HUES6 (cell line): Measurements from ENCODE around the gene TGM5.

ENCODE experiments used
- H3K27ac ChIP-seq: 2 replicates; pipeline ENCODE4 v1.7.0; 2013; ENCODE audit warnings: low read depth, mild to moderate bottlenecking, low read length, inconsistent platforms
- H3K27me3 ChIP-seq: 2 replicates; pipeline ENCODE4 v1.6.1; 2013; ENCODE audit warnings: low read length; ENCODE audit not compliant: control insufficient read depth, insufficient read depth
- H3K36me3 ChIP-seq: 2 replicates; pipeline ENCODE4 v1.6.1; 2013; ENCODE audit warnings: low read length; ENCODE audit not compliant: control insufficient read depth, insufficient read depth
- H3K4me1 ChIP-seq: 2 replicates; pipeline ENCODE4 v1.6.1; 2013; ENCODE audit warnings: low read length; ENCODE audit not compliant: control insufficient read depth, insufficient read depth
- H3K4me3 ChIP-seq: 2 replicates; pipeline ENCODE4 v1.5.1; 2013; ENCODE audit warnings: low read depth, low read length
- H3K9ac ChIP-seq: one replicate; pipeline ENCODE4 v1.6.1; 2013; ENCODE audit warnings: mild to moderate bottlenecking, low read length
- H3K9me3 ChIP-seq: 2 replicates; pipeline ENCODE4 v1.6.1; 2013; ENCODE audit warnings: low read depth, low read length; ENCODE audit not compliant: control insufficient read depth, insufficient read depth

TGM5 gene

DNA sequence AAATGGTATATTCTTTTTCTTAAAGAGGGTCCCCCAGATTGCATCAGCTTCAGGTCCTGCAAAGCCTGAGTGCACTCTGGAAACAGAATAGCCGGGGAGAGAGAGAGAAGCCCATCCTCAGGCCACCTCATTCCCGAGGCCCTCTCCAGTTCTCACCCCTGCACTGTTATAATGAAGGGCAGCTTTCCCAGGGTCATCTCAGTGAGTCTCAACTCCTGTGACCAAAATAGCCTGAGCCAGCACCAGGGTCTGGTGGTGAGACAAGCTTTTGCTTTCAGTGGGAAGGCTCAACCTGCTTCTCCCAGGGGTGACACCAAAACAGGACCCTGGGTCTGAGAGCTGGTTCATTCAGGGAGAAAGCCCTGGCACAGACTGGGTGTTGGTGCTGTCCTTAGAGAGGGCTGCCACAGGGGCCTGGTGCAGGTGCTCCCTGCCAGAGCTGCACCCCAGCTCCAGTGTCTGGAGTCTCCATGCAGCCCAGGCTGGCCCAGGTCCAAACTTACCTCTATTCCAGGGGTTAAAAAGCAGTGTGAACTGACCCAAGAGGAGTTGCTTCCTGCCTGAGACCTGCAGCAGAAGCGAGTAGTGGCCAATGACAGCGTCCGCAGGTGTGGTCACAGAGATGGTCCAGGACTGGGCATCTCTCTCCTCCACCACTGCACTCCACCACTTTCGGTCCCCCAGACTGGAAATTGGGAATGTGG, 52.0 kb downstream of the TGM5 start:
- Histone ChIP-seq H3K36me3 (no peaks in the 10 kb centered on the region), H3K9me3 (no peaks in the 10 kb centered on the region), H3K27ac (no peak overlapping the region), H3K27me3 (no peaks in the 10 kb centered on the region), H3K4me3 (no peak overlapping the region), H3K4me1 (peaks cover 3% of the 10 kb centered on the region; the same call in 1 of the 2 replicates), H3K9ac (no peak overlapping the region)

GRCh38 chr15:43214169-43214568, 52.6 kb downstream of the TGM5 start:
- no peak overlapping the region for H3K9ac ChIP-seq
- H3K9me3 ChIP-seq = no peaks in the 10 kb centered on the region
- H3K27me3 ChIP-seq = no peaks in the 10 kb centered on the region
- peaks cover 3% of the 10 kb centered on the region; the same call in 1 of the 2 replicates for H3K4me1 ChIP-seq
- H3K27ac ChIP-seq = no peak overlapping the region
- no peaks in the 10 kb centered on the region for H3K36me3 ChIP-seq
- H3K4me3 ChIP-seq = no peak overlapping the region

GRCh38 chr15:43213466-43213865, 53.3 kb downstream of the TGM5 start:
- H3K4me3 ChIP-seq = no peak overlapping the region
- no peaks in the 10 kb centered on the region for H3K9me3 ChIP-seq
- H3K4me1 ChIP-seq = no peaks in the 10 kb centered on the region
- no peaks in the 10 kb centered on the region for H3K27me3 ChIP-seq
- no peak overlapping the region for H3K9ac ChIP-seq
- no peaks in the 10 kb centered on the region for H3K36me3 ChIP-seq
- H3K27ac ChIP-seq = no peak overlapping the region

- Histone ChIP-seq H3K9me3 (no peaks in the 10 kb centered on the region), H3K27ac (no peak overlapping the region), H3K4me1 (no peaks in the 10 kb centered on the region), H3K4me3 (no peak overlapping the region), H3K27me3 (no peaks in the 10 kb centered on the region), H3K9ac (no peak overlapping the region), H3K36me3 (no peaks in the 10 kb centered on the region)
These were observed 53.8 kb downstream of the TGM5 start for GRCh38 chr15:43212951-43213350.

DNA sequence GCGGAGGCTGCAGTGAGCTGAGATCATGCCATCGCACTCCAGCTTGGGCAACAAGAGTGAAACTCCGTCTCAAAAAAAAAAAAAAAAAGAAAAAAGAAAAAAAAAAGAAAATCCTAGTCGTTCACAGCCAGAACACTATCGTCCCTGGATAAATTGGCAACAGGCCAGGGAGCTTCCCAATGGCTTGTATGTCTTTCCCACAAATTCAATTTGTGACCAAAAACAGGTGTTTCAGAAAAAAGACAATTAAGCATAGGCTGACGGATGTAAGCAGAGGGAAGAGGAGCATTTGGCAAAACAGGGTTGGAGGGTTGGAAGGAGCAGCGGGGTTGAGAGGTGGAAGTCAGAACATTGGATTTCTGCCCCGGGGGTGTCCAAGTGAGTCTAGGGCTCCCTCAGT, 54.4 kb downstream of the TGM5 start:
- Histone ChIP-seq H3K4me3 (no peak overlapping the region), H3K27me3 (no peaks in the 10 kb centered on the region), H3K9ac (no peak overlapping the region), H3K9me3 (no peaks in the 10 kb centered on the region), H3K27ac (no peak overlapping the region), H3K4me1 (no peaks in the 10 kb centered on the region), H3K36me3 (no peaks in the 10 kb centered on the region)

GRCh38 chr15:43211224-43211735, 55.4 kb downstream of the TGM5 start:
- Histone ChIP-seq H3K4me1 (no peaks in the 10 kb centered on the region), H3K27me3 (no peaks in the 10 kb centered on the region), H3K9me3 (no peaks in the 10 kb centered on the region), H3K9ac (no peak overlapping the region), H3K27ac (no peak overlapping the region), H3K36me3 (no peaks in the 10 kb centered on the region), H3K4me3 (no peak overlapping the region)

- Histone ChIP-seq H3K4me3 (no peak overlapping the region), H3K36me3 (no peaks in the 10 kb centered on the region), H3K27me3 (no peaks in the 10 kb centered on the region), H3K4me1 (no peaks in the 10 kb centered on the region), H3K9ac (no peak overlapping the region), H3K27ac (no peak overlapping the region), H3K9me3 (no peaks in the 10 kb centered on the region)
These were observed 55.9 kb downstream of the TGM5 start for GRCh38 chr15:43210807-43211206.

- no peaks in the 10 kb centered on the region for H3K27me3 ChIP-seq
- no peaks in the 10 kb centered on the region for H3K4me1 ChIP-seq
- H3K4me3 ChIP-seq = no peak overlapping the region
- no peaks in the 10 kb centered on the region for H3K36me3 ChIP-seq
- no peaks in the 10 kb centered on the region for H3K9me3 ChIP-seq
- H3K9ac ChIP-seq = no peak overlapping the region
- no peak overlapping the region for H3K27ac ChIP-seq
These were observed 56.5 kb downstream of the TGM5 start for GRCh38 chr15:43210172-43210745.

GRCh38 chr15:43209059-43209824, 57.5 kb downstream of the TGM5 start:
- no peaks in the 10 kb centered on the region for H3K27me3 ChIP-seq

GRCh38 chr15:43208052-43209002, 58.4 kb downstream of the TGM5 start:
- no peak overlapping the region for H3K9ac ChIP-seq
- no peaks in the 10 kb centered on the region for H3K4me1 ChIP-seq
- no peaks in the 10 kb centered on the region for H3K9me3 ChIP-seq
- no peaks in the 10 kb centered on the region for H3K27me3 ChIP-seq
- no peak overlapping the region for H3K4me3 ChIP-seq
- H3K27ac ChIP-seq = no peak overlapping the region
- no peaks in the 10 kb centered on the region for H3K36me3 ChIP-seq

More at GRCh38 chr15:43209059-43209824, 57.5 kb downstream of the TGM5 start:
- no peaks in the 10 kb centered on the region for H3K36me3 ChIP-seq
- no peak overlapping the region for H3K27ac ChIP-seq
- H3K9me3 ChIP-seq = no peaks in the 10 kb centered on the region
- H3K9ac ChIP-seq = no peak overlapping the region
- no peaks in the 10 kb centered on the region for H3K4me1 ChIP-seq
- H3K4me3 ChIP-seq = no peak overlapping the region
